HG03342 (cell line): ENCODE measurements around the gene NFYA.

Experiments
- ATAC-seq: cut with Tn5 transposase; IDR thresholded peaks from one replicate; pipeline ENCODE4 v1.9.1; 2021; ENCODE audit warnings: mild to moderate bottlenecking, moderate library complexity; ENCODE audit not compliant: unreplicated experiment

Gene NFYA

DNA sequence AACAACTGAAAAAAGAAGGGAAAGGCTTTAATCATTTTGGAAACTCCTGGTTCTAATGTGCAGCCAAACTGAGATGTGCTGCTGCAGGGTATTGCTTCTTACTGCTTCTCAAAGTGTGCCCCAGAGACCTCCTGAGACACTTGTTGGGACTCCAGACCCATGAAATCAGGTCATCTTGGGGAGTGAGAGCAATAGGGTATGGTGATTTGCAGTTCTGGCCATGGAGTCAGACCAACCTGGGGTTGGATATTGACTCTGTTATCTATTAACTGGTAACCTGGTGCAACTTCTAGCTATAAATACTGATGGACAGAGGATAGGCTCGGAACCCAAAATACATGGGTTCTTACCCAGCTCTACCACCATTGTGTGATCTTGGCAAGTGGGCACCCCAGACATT lies 26.7 kb upstream of the NFYA start:
- no peak for ATAC-seq

GRCh38 chr6:41047306-41047705 lies 25.5 kb upstream of the NFYA start:
- ATAC-seq = no peak

- ATAC-seq = no peak
These were observed 24.7 kb upstream of the NFYA start for GRCh38 chr6:41047745-41048732.

DNA sequence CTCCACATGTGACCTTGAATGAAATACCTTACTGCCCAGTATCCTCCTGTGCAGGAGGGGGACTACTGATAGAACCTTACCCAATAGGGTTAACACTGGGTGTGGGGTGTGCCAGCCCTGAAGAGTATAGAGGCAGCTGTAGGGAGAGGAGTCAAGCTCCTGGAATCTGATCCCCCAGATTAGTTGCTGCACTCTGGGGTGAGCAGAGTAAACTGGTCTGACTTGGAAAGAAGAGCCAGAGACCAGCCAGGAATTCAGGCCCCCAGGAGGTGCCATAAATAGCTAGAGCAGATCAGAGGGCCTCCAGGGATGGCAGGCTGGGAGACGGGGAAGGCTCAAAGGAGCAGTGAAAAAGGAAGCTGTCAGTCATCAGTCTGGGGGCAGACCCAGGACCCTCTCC lies 23.3 kb upstream of the NFYA start:
- no peak for ATAC-seq

DNA sequence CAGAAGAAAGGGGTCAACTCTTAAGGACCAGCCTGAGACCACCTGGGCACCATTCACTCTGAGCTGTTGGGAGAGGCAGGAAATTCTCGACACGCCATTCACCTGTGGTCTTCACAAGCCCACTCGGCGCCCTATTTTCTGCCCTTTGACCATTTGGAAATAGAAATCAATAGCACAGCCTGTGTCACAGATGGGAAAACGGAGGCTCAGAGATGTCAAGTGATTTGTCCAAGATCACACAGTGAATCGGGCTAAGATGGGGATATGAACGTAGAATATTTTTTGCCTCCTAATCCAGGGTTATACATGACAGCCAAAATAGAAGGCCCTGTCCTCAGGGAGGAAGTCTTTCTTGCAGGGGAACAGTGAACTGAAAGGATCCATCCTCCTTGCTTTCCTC lies 22.8 kb upstream of the NFYA start:
- no peak for ATAC-seq

DNA sequence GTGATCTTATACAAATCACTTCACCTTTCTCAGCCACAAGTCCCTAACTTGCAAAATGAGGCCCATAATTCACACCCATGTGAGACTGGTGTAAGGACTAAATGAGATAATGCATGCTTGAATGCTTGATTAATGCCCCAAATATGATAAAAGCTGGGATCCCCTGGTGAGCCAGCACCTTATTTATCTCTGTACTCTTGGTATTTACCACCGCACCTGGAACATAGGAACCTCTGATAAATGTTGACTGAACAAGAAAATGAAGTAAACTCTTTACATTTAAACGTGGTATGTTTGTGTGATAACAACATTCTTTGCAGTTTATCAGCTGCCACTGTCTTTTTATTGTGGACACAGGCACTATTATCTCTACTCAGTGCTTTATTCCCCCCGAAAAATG lies 22.2 kb upstream of the NFYA start:
- ATAC-seq = no peak

DNA sequence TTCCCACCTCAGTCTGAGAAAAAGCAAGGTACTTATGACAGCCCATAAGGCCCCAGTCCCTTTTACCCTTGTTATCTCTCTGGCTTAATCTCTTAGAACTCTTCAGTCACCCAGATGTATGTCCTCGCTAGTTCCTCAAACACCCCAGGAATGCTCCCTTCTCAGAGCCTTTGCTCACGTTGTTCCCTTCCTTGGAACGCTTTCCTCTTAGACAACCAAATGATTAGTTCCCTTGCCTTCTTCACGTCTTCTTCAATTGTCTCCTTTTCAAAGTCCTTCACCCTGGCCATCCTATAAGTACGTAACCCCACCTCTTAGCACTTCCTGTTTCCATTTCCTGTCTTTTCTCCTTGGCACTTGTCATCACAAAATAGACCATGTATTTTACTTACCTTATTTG lies 20.9 kb upstream of the NFYA start:
- ATAC-seq = no peak

- ATAC-seq = no peak
These were observed 19.7 kb upstream of the NFYA start, which contains the start of gene APOBEC2 for GRCh38 chr6:41053041-41053440. Gene APOBEC2, plus strand, starts transcription at chr6:41053202. Its CDS starts 146 bp downstream, at chr6:41053348.

- ATAC-seq = no peak
These were observed 18.3 kb upstream of the NFYA start for GRCh38 chr6:41054511-41054910.

- ATAC-seq = no peak
These were observed 17.6 kb upstream of the NFYA start for GRCh38 chr6:41055149-41055548.

DNA sequence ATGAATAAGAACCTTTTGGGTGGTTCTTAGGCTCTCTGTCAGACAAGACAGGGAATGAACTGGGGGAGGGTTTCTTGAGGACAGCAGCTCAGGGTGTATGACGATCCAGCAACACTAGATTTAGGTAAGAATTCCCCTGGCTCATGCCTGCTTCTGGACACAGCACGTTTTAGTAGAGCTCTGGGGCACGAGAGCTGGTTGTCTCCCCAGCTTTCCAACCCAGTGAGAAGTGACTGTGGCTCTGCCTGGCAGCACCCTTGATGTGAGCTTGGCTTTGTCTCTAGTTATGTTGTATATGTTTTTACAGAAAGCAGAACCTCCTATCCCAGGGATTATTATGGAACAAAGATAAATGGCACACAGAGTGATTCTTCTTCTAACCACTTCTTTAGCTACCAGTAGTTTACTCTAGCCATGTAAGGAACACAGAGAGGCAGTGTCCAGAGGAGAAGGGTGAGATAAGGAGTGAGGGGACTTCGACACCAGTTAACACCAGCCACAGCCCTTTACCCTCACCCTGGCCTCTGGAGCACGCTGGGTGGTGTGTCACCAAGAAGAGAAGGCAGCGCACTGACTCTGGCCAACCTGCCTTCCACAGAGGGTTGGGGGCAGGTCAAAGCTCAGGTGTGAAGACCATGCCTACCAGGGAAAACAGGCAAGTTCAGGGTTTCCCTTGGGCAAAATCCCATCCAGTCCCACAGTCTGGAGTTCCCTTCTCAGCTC lies 15.8 kb upstream of the NFYA start:
- no peak for ATAC-seq

- ATAC-seq = no peak
These were observed 14.0 kb upstream of the NFYA start for GRCh38 chr6:41058783-41059181.

DNA sequence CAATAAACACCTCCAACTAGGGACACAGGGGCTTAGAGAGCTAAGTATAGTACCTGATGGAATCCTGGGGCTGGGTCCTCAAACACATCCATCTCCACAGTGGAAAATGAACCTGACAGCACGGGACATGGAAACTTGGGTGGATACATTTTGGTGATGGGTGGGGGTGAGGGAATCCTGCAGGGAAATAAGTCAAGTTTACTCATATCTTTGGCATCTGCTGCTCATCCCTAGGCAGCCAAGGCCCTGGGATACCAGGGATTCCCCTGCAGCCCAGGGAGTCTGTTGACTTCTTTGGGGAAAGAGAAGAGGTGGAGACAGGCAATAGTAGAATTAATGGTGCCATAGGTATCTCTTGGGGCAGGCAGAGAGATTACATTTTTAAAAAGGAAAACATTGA lies 13.2 kb upstream of the NFYA start:
- ATAC-seq = no peak

- ATAC-seq = no peak
These were observed 11.5 kb upstream of the NFYA start for GRCh38 chr6:41061196-41061726.

GRCh38 chr6:41062056-41062455 lies 10.7 kb upstream of the NFYA start:
- ATAC-seq = no peak

- no peak for ATAC-seq
These were observed 8.9 kb upstream of the NFYA start for GRCh38 chr6:41063884-41064285.

DNA sequence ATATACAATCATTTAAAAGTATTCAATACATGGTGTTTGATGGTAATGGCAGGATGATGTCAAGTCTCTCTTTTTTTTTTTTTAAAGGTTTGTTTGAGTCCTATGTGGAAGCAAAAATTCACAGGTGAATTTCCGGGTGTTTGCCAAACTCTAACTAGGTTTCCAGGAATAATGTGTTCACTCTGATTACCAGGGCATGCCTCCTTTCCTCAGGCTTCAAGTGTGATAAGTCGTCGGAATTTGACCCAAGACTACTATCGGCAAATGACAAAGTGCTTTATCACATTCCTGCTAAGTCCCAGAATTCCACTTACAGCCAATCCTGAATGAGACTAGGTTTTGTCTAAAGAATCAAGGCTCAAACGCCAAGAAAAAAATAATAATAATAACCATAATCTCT lies 7.9 kb upstream of the NFYA start:
- ATAC-seq = no peak

DNA sequence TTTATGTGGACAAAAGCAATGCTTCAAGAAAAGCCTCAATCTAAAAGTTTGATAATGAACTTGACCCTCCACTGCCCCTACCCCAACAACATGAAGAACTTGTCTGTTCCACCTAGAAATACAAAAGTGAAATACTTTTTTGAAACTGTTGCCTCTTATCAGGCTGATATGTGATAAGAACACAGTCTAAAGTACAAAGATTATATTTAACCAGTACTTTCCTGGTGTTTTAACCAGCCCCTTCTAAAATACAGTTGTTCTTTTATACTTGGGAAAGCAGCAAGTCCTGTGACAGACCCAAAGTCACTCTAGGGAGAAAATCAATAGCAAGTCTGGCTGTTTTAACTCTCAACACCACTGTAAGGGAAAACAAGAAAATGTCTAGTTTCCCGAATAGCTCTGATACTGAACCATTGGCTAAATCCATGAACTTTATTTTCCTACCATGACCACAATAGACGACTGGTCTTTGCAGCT lies 7.2 kb upstream of the NFYA start:
- ATAC-seq = no peak

- no peak for ATAC-seq
These were observed 5.9 kb upstream of the NFYA start for GRCh38 chr6:41066867-41067304.

GRCh38 chr6:41071501-41071922 lies 1.3 kb upstream of the NFYA start:
- ATAC-seq = no peak
